ENCODE results near the gene CFAP61.

GRCh38 chr20:20271271-20271670 is 218.9 kb downstream of the CFAP61 start:
- TF ChIP-seq, protein P1, sequence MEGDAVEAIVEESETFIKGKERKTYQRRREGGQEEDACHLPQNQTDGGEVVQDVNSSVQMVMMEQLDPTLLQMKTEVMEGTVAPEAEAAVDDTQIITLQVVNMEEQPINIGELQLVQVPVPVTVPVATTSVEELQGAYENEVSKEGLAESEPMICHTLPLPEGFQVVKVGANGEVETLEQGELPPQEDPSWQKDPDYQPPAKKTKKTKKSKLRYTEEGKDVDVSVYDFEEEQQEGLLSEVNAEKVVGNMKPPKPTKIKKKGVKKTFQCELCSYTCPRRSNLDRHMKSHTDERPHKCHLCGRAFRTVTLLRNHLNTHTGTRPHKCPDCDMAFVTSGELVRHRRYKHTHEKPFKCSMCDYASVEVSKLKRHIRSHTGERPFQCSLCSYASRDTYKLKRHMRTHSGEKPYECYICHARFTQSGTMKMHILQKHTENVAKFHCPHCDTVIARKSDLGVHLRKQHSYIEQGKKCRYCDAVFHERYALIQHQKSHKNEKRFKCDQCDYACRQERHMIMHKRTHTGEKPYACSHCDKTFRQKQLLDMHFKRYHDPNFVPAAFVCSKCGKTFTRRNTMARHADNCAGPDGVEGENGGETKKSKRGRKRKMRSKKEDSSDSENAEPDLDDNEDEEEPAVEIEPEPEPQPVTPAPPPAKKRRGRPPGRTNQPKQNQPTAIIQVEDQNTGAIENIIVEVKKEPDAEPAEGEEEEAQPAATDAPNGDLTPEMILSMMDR (tag by site-specific recombination; IDR thresholded peaks at IDR 0.05) = no peak
- TF ChIP-seq ZNF10 (tag by site-specific recombination; IDR thresholded peaks at IDR 0.05) = no peak
- no peak for TF ChIP-seq MEIS1 (CRISPR knock-in tag; IDR thresholded peaks at IDR 0.05; ENCODE audit: borderline replicate concordance)
- TF ChIP-seq ZNF660 (tag by site-specific recombination; IDR thresholded peaks at IDR 0.05) = no peak
- no peak for TF ChIP-seq ZNF404 (tag by site-specific recombination; IDR thresholded peaks at IDR 0.05)
- TF ChIP-seq YY1 (tag by site-specific recombination; IDR thresholded peaks at IDR 0.05) = no peak
- no peak for TF ChIP-seq REST (tag by site-specific recombination; IDR thresholded peaks at IDR 0.05)
- TF ChIP-seq ZEB2 (tag by site-specific recombination; IDR thresholded peaks at IDR 0.05) = no peak
- no peak for TF ChIP-seq ZNF341 (tag by site-specific recombination; IDR thresholded peaks at IDR 0.05; ENCODE audit: low read depth)
- no peak for TF ChIP-seq ZBTB21 (tag by site-specific recombination; IDR thresholded peaks at IDR 0.05)
- TF ChIP-seq, protein P2, sequence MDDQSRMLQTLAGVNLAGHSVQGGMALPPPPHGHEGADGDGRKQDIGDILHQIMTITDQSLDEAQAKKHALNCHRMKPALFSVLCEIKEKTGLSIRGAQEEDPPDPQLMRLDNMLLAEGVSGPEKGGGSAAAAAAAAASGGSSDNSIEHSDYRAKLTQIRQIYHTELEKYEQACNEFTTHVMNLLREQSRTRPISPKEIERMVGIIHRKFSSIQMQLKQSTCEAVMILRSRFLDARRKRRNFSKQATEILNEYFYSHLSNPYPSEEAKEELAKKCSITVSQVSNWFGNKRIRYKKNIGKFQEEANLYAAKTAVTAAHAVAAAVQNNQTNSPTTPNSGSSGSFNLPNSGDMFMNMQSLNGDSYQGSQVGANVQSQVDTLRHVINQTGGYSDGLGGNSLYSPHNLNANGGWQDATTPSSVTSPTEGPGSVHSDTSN (CRISPR knock-in tag; IDR thresholded peaks at IDR 0.05) = no peak
- TF ChIP-seq ZNF76 (tag by site-specific recombination; IDR thresholded peaks at IDR 0.05; ENCODE audit: borderline replicate concordance, low read depth) = no peak
- TF ChIP-seq ZBTB7A (tag by site-specific recombination; IDR thresholded peaks at IDR 0.05; ENCODE audit: low read depth) = no peak
